Endothelial cell of umbilical vein (primary cell): Measurements from ENCODE around the gene LGMN. TPM values are rescaled to one million over a fixed set of nuclear protein-coding genes. Genes with fewer than 3 reads are reported as not detected.

Experiments
- BruUV-seq: library from RNA; stranded (reverse); fragments of 400-500 nt; replicated peaks from 2 replicates; lab custom pipeline; 2021; lab: Mats Ljungman, UMichigan
- CTCF ChIA-PET: fragments of 300-600, 350-600 bp; sonication (Branson Sonifier 250); formaldehyde crosslinking; loops from one replicate; lab custom pipeline; 2021; ENCODE audit warnings: antibody characterized with exemption, inconsistent platforms; lab: Charles Lee
- POLR2A ChIA-PET: fragments of 300-600, 350-600 bp; sonication (Branson Sonifier 250); formaldehyde crosslinking; loops from one replicate; lab custom pipeline; 2021; ENCODE audit warnings: antibody characterized with exemption, inconsistent platforms; lab: Charles Lee
- DNase-seq: peaks from one replicate; pipeline ENCODE4 v3.0.0-alpha.2; 2011; ENCODE audit warnings: low read depth, low spot score
- FAIRE-seq: peaks from 2 replicates; lab custom pipeline; 2011; peaks lifted over from hg19 to GRCh38; lab: Jason Lieb, UNC
- H2AFZ ChIP-seq: 2 replicates; pipeline ENCODE4 v1.6.0; 2012; ENCODE audit warnings: low read depth, low read length, control low read depth, inconsistent platforms
- H3K27ac ChIP-seq: 2 replicates; pipeline ENCODE4 v1.5.1; 2011; ENCODE audit warnings: low read depth, mild to moderate bottlenecking, control low read depth, low read length, moderate library complexity; ENCODE audit not compliant: insufficient read depth
- H3K27me3 ChIP-seq, 2 experiments: 2 replicates each; pipeline versions ENCODE4 v1.6.0 to v1.6.1; 2011; ENCODE audit warnings: low read length in 2 of 2, mixed read lengths in 1 of 2; ENCODE audit not compliant: control insufficient read depth in 2 of 2, insufficient read depth in 2 of 2
- H3K36me3 ChIP-seq, 2 experiments: 2 replicates in 1 of 2; 3 replicates in 1 of 2; pipeline ENCODE4 v1.5.1; 2011; ENCODE audit warnings: low read length in 2 of 2, mild to moderate bottlenecking in 1 of 2, moderate library complexity in 1 of 2; ENCODE audit not compliant: control insufficient read depth in 2 of 2, insufficient read depth in 2 of 2; ENCODE audit errors: extremely low read depth in 1 of 2
- H3K4me1 ChIP-seq: 3 replicates; pipeline ENCODE4 v1.5.1; 2011; ENCODE audit warnings: mild to moderate bottlenecking, low read length; ENCODE audit not compliant: control insufficient read depth, insufficient read depth; ENCODE audit errors: extremely low read depth
- H3K4me2 ChIP-seq: 2 replicates; pipeline ENCODE4 v1.6.1; 2011; ENCODE audit warnings: low read length, control low read depth, mixed read lengths; ENCODE audit not compliant: insufficient read depth
- H3K4me3 ChIP-seq, 3 experiments: fragments of 200-600 bp in 1 of 3; sonication (generic), shearing (Covaris generic) in 1 of 3; replicated peaks in 1 of 3; 2 replicates each; pipeline ENCODE4 v1.5.1; 2011 to 2016; ENCODE audit warnings: control low read depth in 3 of 3, low read length in 3 of 3, mild to moderate bottlenecking in 2 of 3, inconsistent platforms in 1 of 3, low read depth in 1 of 3, moderate library complexity in 1 of 3; ENCODE audit not compliant: insufficient read depth in 1 of 3
- H3K79me2 ChIP-seq: 2 replicates; pipeline ENCODE4 v1.6.0; 2012; ENCODE audit warnings: low read length, inconsistent platforms; ENCODE audit not compliant: control insufficient read depth, insufficient read depth
- H3K9ac ChIP-seq: replicated peaks from 2 replicates; pipeline ENCODE3; 2011; ENCODE audit warnings: low read length, control low read depth; ENCODE audit not compliant: insufficient read depth; ENCODE audit errors: extremely low read depth
- H3K9me1 ChIP-seq: replicated peaks from 3 replicates; pipeline ENCODE4 v1.6.0; 2011; ENCODE audit warnings: mild to moderate bottlenecking, low read length; ENCODE audit not compliant: control insufficient read depth, insufficient read depth; ENCODE audit errors: extremely low read depth
- H3K9me3 ChIP-seq: replicated peaks from 2 replicates; pipeline ENCODE4 v1.5.1; 2012; ENCODE audit warnings: low read length, inconsistent platforms; ENCODE audit not compliant: control insufficient read depth, insufficient read depth
- H4K20me1 ChIP-seq: replicated peaks from 2 replicates; pipeline ENCODE3; 2011; ENCODE audit warnings: mild to moderate bottlenecking, low read length; ENCODE audit not compliant: control insufficient read depth, insufficient read depth; ENCODE audit errors: extremely low read depth
- EZH2 ChIP-seq: IDR thresholded peaks from 2 replicates; pipeline ENCODE4 v1.6.1; 2012; ENCODE audit warnings: borderline replicate concordance, low read depth, mild to moderate bottlenecking, moderate library complexity, low read length, inconsistent platforms; ENCODE audit not compliant: severe bottlenecking
- FOS ChIP-seq: IDR thresholded peaks from 2 replicates; pipeline ENCODE4 v1.6.1; 2011; ENCODE audit warnings: mild to moderate bottlenecking, low read length, moderate library complexity, borderline replicate concordance; ENCODE audit not compliant: insufficient read depth
- GATA2 ChIP-seq: IDR thresholded peaks from 2 replicates; pipeline ENCODE4 v1.7.0; 2011; ENCODE audit warnings: low read depth, mild to moderate bottlenecking, moderate library complexity, mixed read lengths, low read length; ENCODE audit not compliant: insufficient read length, insufficient read depth
- JUN ChIP-seq: IDR thresholded peaks from 2 replicates; pipeline ENCODE4 v1.6.1; 2011; ENCODE audit warnings: borderline replicate concordance, low read depth; ENCODE audit not compliant: insufficient read length, insufficient read depth
- MAX ChIP-seq: IDR thresholded peaks from 2 replicates; pipeline ENCODE4 v1.6.1; 2011; ENCODE audit not compliant: insufficient read depth, insufficient read length
- MYC ChIP-seq: IDR thresholded peaks from one replicate; pipeline ENCODE4 v1.6.1; 2011; ENCODE audit warnings: mild to moderate bottlenecking, low read depth, low read length
- POLR2A ChIP-seq: IDR thresholded peaks from 2 replicates; pipeline ENCODE4 v1.6.1; 2012; ENCODE audit warnings: low read depth, mild to moderate bottlenecking, control low read depth, low read length
- POLR2AphosphoS5 ChIP-seq: IDR thresholded peaks from 2 replicates; pipeline ENCODE4 v1.6.1; 2012; ENCODE audit warnings: low read depth, mild to moderate bottlenecking, control low read depth, low read length, moderate library complexity; ENCODE audit not compliant: insufficient read depth
- dilution Hi-C: fragments of 300-500 bp; cut with MboI; formaldehyde crosslinking; loops from one replicate; pipeline ENCODE4 v1.15.0; 2019; ENCODE audit warnings: low sequenced_read_pairs; ENCODE audit not compliant: extremely low pct_ligation_motif_present
- intact Hi-C: fragments of 100-400 bp; cut with micrococcal nuclease; formaldehyde crosslinking; loops from one replicate; pipeline ENCODE4 v1.10.0; 2022
- polyA plus RNA-seq, 4 experiments: library from polyadenylated mRNA; depleted of rRNA in 3 of 4; stranded (reverse) in 3 of 4; unstranded in 1 of 4; fragments of >200 nt; gene quantifications; 2 replicates each; pipeline versions ENCODE4 v1.2.1 to v1.2.3, GENCODE V29; 2011 to 2012; ENCODE audit warnings: missing spikeins in 1 of 4
- total RNA-seq: library from RNA; stranded (reverse); gene quantifications from 2 replicates; pipeline ENCODE4 v1.2.3, GENCODE V29; 2021
- TF ChIP-seq, protein P1 (sequence below), 2 donors: IDR thresholded peaks; 1 replicate in 1 of 2; 2 replicates in 1 of 2; pipeline ENCODE4 v1.5.1; 2011; ENCODE audit warnings: low read length in 2 of 2, mild to moderate bottlenecking in 2 of 2, moderate library complexity in 2 of 2, control low read depth in 1 of 2, inconsistent platforms in 1 of 2, low read depth in 1 of 2; ENCODE audit not compliant: insufficient read depth in 1 of 2; ENCODE audit errors: extremely low read depth in 1 of 2

The LGMN gene
- total and polyA plus RNA-seq, 2 donors (not counting 3 experiments of a cell fraction or from before 2014, with no cell fraction given): 56.7 to 99.2 TPM

GRCh38 chr14:92659765-92660561, 88.5 kb downstream of the LGMN start:
- no peak overlapping the region for H3K9ac ChIP-seq
- H3K36me3 ChIP-seq: no peaks in the 10 kb centered on the region
- H3K9me3 ChIP-seq: no peaks in the 10 kb centered on the region
- DNase-seq (no peak), FAIRE-seq (no peak)
- intact Hi-C loops: no loop called here
- no TSS peak for BruUV-seq
- no peaks in the 10 kb centered on the region for H3K9me1 ChIP-seq
- H3K79me2 ChIP-seq: no peaks in the 10 kb centered on the region
- no peak overlapping the region for H3K4me2 ChIP-seq
- H4K20me1 ChIP-seq: no peaks in the 10 kb centered on the region
- H2AFZ ChIP-seq: no peak overlapping the region
- no peaks in the 10 kb centered on the region for H3K4me1 ChIP-seq
- H3K27me3 ChIP-seq: no peaks in the 10 kb centered on the region
- dilution Hi-C loops: no loop called here
- POLR2A ChIA-PET: no interaction called here
- TF ChIP-seq MYC (no peak), EZH2 (no peak), FOS (no peak), MAX (no peak), GATA2 (no peak), POLR2AphosphoS5 (no peak), JUN (no peak), POLR2A (no peak)
- TF ChIP-seq, protein P1, sequence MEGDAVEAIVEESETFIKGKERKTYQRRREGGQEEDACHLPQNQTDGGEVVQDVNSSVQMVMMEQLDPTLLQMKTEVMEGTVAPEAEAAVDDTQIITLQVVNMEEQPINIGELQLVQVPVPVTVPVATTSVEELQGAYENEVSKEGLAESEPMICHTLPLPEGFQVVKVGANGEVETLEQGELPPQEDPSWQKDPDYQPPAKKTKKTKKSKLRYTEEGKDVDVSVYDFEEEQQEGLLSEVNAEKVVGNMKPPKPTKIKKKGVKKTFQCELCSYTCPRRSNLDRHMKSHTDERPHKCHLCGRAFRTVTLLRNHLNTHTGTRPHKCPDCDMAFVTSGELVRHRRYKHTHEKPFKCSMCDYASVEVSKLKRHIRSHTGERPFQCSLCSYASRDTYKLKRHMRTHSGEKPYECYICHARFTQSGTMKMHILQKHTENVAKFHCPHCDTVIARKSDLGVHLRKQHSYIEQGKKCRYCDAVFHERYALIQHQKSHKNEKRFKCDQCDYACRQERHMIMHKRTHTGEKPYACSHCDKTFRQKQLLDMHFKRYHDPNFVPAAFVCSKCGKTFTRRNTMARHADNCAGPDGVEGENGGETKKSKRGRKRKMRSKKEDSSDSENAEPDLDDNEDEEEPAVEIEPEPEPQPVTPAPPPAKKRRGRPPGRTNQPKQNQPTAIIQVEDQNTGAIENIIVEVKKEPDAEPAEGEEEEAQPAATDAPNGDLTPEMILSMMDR (IDR thresholded peaks at IDR 0.05; ENCODE audit: extremely low read depth in 1 of 2, insufficient read depth in 1 of 2, low read depth in 1 of 2, low read length in 2 of 2): no peak
- CTCF ChIA-PET: interaction anchor here (1.2 to 1.5 kb wide), 2 partner anchors 10 to 71 kb away, joined by 4 to 5 read pairs; no protein-coding TSS in a partner anchor
- H3K27ac ChIP-seq: no peak overlapping the region
- no peak overlapping the region for H3K4me3 ChIP-seq
